ENCODE data around the gene RBM24.

GRCh38 chr6:17303444-17303843, 22.3 kb downstream of the RBM24 start:
- TF ChIP-seq CTCF (IDR thresholded peaks at IDR 0.05) (no peak), POLR2AphosphoS5 (IDR thresholded peaks at IDR 0.05) (no peak), POLR2A (IDR thresholded peaks at IDR 0.05) (no peak)
